ENCODE data around the gene TOP1.

DNA sequence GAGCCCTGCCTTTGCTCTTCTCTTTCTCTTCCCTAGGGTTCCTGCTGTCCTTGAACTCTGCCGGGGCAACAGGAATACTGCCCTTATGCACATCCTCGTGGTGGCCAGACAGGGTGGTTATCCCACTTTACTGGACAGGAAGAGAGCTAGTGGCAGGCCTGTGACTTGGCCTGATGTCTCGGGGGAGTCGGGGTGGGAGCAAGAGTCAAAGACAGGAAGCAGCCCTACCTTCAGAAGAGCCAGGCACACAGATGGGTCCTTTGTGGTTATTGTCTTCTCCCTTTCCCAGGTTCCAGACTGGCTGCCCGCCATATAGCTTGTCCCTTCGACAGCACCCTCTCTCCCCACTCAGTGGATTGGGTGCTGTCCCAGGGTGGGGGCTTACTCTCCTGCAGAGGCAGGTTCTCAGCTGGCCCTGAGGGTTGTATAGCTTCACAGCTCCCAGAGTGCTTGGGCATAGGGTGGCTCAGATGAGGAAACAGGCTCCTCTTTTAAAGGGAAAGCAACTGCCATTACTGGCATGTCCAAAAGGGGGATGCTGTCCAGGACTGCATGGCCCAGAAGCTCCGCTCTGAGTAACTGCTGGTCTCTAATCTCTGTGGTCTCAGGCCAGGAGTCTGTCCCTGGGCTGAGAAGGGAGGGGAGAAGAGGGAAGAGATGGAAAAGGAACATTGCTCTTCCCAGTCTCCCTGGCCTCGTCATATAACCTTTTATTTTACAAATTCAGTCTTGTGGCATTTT, 126.0 kb downstream of the TOP1 start:
- TF ChIP-seq CTCF (IDR thresholded peaks at IDR 0.05) (peak in 1 of 6 experiments; percentile 7), POLR2A (IDR thresholded peaks at IDR 0.05) (no peak)
